ENCODE results near the gene DIS3L2.

- TF ChIP-seq POLR2A (IDR thresholded peaks at IDR 0.05) (no peak), CTCF (IDR thresholded peaks at IDR 0.05 in 8 of 11, conservative IDR thresholded peaks at IDR 0.05 in 3 of 11) (no peak)
Observed at GRCh38 chr2:232195487-232195886, 234.0 kb downstream of the DIS3L2 start.
